H1 (cell line): ENCODE measurements around the gene OGFOD1. TPM values are rescaled to one million over a fixed set of nuclear protein-coding genes. Genes with fewer than 3 reads are reported as not detected.

Source experiments
- CBX5 ChIP-seq: fragments of 300-800, 300-1000 bp; sonication (generic); IDR thresholded peaks from 2 replicates; pipeline ENCODE4 v1.7.1; 2016; ENCODE audit warnings: antibody characterized with exemption, low read length, low read depth
- MAFK ChIP-seq: IDR thresholded peaks from 2 replicates; pipeline ENCODE4 v1.6.1; 2012; ENCODE audit warnings: low read depth, mild to moderate bottlenecking, improper control_type of control experiment, low read length
- RFX5 ChIP-seq: IDR thresholded peaks from 2 replicates; pipeline ENCODE4 v1.6.1; 2011; ENCODE audit warnings: low read depth, low read length, improper control_type of control experiment, borderline replicate concordance
- SUZ12 ChIP-seq: fragments of 200-600 bp; sonication (generic); IDR thresholded peaks from 2 replicates; pipeline ENCODE4 v1.6.1; 2012; ENCODE audit warnings: mild to moderate bottlenecking, inconsistent platforms, low read length, moderate library complexity, mixed read lengths
- TAF7 ChIP-seq: optimal IDR thresholded peaks from 2 replicates; pipeline ENCODE3; 2011; ENCODE audit warnings: low read depth, mild to moderate bottlenecking, inconsistent platforms, low read length, moderate library complexity, borderline replicate concordance
- TEAD4 ChIP-seq: IDR thresholded peaks from 2 replicates; pipeline ENCODE4 v1.6.1; 2012; ENCODE audit warnings: low read depth, low read length, inconsistent platforms, mixed read lengths
- ZNF274 ChIP-seq: IDR thresholded peaks from 2 replicates; pipeline ENCODE4 v1.7.0; 2012; ENCODE audit warnings: low read length, borderline replicate concordance; ENCODE audit errors: extremely low read depth
- polyA plus RNA-seq, 7 experiments: library from polyadenylated mRNA; depleted of rRNA in 3 of 7; stranded (reverse) in 5 of 7; unstranded in 2 of 7; fragments of >200 nt in 5 of 7; fragments of 200-250 nt in 2 of 7; gene quantifications; 1 replicate in 5 of 7; 2 replicates in 1 of 7; 4 replicates in 1 of 7; pipeline versions ENCODE4 v1.2.1 to v1.2.3, GENCODE V29; 2011 to 2013; ENCODE audit warnings: missing spikeins in 2 of 7, mixed read lengths in 2 of 7
- total RNA-seq: library from RNA; stranded (reverse); fragmentation: NEBNext Ultra II Directional; extraction: Animal tissue kit (Norgen Biotek cat#: 25700); gene quantifications from 2 replicates; pipeline ENCODE4 v1.2.1, GENCODE V29; 2021

The OGFOD1 gene
- total and polyA plus RNA-seq, 2 of the 8 experiments (the other 6 are each of a cell fraction or from before 2014, with no cell fraction given) = 24.6 to 61.4 TPM

DNA sequence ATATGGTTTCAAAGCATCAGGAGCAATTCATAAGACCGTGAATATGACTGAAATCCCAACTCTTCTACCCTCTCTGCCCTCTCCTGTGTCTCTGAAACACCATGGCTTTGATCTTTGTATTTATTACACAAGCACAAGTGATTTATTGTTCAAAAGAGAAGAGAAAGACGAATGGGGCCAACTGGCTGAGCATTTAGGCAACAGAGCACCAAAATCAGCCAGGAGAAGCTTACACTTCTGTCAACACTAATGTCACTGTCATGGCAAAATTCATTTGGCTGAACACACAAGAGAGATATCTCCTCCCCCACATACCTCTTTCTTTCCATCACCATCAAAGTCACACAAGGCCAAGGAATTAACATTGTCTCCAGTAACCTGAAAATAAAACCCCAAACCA, 59.2 kb downstream of the OGFOD1 start (continued):
- TF ChIP-seq CBX5 = no peak
- no peak for TF ChIP-seq TEAD4
- TF ChIP-seq TAF7 = no peak
- no peak for TF ChIP-seq ZNF274
- no peak for TF ChIP-seq SUZ12
- no peak for TF ChIP-seq RFX5
- no peak for TF ChIP-seq MAFK
